GM18519 (cell line): ENCODE results near the gene FOXF2.

Experiments used
- ATAC-seq: cut with Tn5 transposase; IDR thresholded peaks from one replicate; pipeline ENCODE4 v1.9.1; 2021; ENCODE audit warnings: mild to moderate bottlenecking, moderate library complexity; ENCODE audit not compliant: unreplicated experiment, low FRiP score

The FOXF2 gene

DNA sequence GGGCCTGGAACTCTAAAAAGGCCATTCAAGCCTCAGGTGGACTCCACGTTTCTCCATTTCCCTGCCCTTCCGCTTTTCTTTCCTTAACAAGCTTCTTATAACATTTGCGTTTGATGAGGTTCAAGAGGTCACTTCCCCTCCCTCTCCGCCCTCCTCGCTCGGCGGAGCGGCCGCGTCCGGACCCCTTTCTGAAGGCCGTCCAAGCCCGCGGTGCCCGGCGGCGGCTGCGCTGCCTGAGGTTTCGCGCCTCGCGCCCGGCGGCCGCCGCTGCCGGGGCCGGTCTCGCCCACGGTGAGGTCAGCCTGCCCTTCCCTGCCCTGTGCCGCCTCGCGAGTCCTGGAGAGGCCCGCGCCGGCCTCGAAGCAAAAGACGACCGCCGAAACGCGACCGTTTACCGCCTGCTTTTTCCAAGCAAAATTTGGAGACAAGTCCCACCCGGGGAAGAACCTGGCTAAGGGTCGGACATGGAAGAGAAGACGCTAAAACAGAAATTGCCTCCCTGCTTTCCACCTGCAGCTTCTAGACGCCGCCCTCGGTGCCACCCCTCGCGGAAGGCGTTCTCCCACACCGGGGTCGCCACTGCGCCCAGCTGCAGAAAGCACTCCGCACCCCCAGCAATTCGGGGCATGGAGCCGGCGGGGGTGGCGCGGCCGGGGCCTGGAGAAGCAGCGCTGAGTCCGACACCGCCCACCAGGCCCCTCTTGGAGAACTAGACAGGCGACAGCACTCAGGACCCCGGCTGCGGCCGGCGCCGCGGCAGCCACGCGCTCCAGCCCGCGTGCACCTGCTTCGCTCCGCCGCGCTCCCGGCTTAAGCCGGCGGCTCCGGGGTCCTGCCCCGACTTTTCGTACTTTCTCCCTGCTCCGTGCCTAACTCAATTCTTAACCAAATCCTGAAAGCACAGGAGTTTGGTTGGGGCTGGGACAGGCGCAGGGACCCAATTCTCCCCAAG is 11.0 kb upstream of the FOXF2 start:
- no peak for ATAC-seq

DNA sequence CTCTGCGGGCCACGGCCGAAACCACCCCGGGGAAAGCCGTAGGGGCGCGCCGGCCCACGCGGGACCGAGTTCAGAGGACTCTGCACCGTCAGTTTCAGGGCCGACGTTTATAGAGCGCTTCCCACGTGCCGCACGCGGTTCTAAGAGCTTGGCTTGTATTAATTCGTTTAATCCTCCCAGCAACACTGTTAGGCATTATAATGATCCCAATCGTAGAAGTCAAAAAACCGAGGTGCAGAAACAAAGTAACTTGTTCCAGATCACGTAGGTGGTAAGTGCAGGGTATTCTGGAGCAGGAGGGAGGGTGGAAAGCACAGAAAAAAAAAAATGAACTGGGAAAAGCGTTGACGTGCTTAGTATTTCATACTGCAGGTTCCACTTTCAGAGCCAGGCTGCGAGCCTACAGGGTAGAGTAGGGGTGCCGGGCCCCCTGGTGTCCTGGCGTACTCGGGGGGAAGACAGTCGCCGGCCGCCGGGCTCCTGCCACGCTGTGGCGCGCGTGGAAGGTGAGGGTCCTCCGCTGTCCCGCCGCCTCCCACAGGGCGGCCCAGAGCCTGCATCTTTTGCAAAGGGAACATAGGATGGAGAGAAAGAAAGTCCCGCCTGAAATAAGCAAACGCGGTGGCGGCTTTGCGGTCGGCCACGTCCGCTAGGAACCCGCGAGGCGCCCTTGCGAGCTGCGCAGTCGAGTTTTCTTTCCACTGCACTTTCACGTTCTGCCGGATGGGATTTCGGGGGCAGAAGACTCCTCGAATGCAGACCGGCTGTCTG is 10.2 kb upstream of the FOXF2 start:
- no peak for ATAC-seq

DNA sequence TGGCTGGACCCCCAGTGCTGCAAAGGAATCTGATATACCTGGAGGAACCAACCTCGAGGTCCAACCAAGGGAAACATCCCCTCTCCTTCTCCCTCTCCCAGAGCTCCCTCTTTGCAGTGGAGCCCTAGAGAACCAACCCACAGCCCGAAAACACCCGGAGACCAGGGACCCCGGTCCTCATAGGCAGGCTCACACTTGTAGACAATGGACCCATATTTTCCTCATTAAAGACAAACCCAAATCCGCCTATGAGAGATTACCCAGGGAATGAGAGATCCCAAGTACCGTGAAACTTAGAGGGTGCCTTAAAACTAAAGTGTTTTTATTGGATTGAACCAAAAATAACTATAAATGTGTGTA is 9.6 kb upstream of the FOXF2 start:
- ATAC-seq, result no peak

DNA sequence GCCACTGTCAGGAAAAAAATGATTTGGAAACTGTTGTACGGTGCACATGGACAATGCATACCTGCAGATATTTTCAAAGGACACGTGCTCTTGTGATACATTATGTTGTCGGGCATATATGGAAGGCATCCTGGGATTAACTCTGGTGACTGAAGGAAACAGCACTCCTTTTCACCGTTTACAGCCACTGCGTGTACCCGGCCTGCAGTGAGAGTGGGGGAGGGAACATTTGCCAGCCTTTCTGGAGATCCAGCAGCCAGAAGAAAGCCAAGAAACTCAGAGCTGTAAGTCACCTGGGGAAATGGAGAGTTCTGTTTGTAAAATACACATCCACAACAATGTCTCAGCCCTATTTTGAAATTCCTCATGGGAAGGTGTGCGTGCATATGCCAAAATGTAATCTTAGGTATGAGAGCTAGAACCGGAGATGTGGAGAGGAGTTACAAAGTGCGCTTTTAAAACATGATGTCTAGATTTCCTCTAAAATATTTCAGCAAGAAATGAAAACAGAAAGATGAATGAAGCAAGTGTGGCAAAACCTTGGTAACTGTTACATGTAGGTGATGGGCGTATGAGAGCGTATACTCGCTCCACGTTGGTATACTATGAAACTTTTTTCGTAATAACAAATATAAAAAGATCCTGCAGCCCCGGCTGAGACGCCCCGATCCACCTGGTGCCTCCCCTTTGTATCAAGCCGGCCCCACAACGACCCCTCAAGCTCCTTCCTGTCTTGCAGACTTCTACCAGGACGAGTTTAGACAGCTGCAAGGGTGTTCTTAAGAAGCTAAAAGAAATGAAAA is 8.6 kb upstream of the FOXF2 start:
- ATAC-seq, result no peak

DNA sequence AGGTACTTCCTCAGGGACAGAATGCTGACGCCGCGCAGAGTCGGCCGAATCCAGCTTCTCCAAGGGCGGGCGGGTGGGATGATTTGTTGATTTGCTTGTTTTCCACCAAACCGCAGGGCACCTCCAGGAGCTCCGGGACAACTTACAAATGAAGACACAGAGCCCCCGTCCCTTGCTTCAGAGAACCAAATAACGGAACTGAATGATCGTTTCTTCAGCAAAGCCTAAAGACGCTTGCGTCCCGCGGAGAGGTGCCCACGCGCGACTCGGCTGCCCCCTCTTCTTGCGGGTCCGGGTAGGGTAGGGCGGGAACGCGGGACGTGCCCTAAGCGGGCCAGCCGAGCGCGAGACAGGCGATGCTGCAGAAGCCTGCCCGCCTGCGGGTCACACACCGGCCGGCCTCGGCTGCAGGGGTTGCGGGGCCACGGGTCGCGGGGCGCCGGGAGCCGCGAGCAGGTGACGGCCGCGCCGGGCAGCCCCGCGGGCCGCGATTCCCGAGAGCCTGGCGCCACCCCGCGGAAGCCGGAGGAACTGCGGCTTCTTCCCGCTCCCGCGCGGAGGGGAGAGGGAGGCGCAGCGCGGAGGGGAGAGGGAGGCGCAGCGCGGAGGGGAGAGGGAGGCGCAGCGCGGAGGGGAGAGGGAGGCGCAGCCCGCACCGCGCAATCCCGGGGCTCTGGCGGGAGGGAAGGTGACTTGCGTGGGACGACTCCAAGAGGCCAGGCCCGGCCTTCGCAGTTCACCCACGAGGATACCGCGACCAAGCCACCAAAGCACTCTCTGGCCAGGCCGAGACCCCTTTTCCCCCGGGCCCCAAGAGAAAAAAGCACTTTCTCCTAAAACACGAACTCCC is 7.7 kb upstream of the FOXF2 start:
- no peak for ATAC-seq

DNA sequence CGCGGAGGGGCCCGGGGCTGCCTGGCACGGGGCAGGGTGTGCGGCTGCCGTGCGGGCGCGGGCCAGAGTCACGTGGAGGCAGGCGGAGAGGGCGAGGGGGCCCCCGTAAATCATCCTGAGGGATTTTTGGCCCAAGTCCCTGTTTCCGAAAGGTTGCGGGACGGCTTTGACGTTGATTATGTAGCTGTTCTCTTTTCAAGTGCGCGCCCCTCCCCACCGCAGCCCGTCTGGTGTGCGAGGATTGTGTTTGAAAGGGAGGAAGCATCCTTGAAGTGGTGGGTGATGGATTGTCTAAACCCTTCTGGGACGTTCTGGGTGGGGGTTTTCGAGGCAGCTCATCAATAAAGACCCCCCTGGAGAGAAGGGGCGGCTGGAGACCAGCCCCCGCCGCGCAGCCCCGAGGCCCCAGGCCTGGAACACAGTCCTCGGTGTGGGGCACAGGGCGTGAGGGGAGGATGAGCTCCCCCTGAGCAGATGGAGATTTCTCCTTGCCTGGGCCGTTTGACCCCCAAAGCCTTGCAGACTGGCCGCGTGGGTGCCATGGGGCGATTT is 7.0 kb upstream of the FOXF2 start:
- no peak for ATAC-seq

DNA sequence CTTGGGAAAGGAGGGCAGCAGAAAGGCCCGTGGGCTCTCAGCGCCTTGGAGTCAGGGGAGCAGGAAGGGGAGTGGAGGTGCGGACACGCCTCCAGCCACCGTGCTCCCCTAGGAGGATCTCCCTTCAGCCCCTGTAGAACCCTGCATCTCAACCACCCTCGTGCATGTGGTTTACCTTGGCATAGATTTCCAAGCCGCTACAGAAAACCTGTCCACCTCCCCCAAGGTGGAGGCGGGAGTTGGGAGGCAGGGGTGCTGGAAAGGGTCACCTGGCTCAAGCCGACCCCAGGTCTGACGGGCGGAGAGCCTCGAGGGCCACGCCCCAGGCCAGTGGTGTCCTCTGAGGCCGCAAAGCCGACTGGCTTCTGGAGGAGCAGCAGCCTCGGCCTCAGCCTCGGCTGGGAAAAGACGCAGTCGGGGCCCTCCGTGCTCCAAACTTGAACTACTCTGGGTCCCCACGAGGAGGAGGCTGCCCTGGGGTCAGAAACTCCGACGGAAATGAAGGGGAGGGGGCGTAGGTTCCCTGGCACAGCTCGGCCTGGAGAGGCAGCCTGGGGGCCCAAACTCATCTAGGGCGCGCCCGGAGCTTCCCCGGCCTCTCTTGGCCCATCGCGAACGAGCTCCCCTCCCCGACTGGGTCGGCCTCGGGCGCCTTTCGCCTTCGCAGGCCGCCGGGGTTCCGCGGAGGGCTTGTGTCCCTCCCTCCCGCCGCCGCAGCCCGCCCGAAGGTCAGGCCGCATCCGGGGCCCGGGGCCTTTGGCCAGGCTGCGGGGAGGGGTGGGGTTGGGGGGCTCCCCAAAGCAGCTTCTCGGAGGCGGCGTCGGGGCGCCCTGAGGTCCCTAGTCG is 6.3 kb upstream of the FOXF2 start:
- no peak for ATAC-seq

DNA sequence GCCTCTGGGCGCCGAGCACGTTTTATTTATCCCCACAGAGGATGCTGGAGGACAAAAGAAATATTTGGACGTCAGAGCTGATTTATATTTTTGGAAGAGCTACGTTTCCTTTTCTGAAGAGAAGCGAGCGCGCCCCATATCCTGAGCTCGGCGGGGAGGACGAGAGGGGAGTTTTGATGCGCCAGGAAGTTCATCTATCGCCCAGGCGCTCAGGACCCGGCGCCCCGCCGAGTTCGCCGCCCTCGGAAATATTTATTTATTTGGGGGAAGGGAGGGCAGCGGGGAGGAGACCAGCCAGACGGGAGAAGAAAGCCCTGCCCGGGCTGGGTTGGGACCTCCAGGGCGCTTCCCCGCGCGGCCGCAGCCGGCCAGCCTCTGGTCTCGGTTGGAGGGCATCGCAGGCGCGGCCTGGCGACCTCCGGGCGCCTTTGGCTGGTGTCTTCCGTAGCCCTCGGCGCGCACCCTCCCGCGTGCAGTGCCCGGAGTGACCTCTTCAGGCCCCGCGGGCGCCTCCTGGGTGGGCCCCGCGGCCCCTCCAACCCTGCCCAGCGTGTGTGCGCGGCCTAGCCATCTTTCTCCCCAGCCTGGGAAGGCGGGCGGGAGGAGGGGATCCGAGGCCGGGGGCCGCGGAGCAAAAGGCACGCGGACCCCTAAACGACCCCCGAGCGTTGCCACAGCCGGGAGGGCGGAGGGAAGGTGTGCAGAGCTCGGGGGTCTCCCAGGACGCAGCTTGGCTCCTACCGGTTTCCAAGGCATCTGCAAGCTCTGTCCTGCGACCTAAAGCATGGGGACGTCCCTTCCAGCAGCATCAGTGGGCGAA is 5.4 kb upstream of the FOXF2 start:
- no peak for ATAC-seq

DNA sequence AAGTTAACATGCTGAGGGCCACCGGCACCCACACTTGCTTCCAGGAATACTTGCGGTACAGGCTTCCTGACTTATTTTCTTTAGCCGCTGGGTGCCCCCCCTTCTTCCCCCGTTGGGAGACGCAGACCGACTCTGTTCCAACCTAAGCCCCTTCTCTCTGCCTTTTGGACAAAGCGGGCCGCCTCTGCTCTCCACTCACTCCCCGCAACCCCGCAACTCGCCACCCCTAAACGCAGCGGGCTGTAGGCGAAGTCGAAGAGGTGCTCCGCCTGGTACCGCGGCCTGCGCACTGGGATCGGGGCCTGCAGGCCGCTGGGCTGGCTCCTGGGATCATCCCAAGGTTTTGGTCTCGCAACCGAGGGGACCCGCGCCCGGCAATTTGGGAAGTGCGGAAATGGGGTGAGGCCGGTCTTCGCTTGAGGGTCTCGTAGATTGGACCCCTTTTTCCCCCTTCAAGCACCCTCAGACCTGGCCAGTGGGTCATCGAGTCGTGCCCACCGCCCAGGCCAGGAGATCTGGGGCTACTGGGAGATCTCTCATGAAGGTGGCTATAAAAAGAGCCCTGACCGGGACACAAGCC is 4.7 kb upstream of the FOXF2 start:
- no peak for ATAC-seq

DNA sequence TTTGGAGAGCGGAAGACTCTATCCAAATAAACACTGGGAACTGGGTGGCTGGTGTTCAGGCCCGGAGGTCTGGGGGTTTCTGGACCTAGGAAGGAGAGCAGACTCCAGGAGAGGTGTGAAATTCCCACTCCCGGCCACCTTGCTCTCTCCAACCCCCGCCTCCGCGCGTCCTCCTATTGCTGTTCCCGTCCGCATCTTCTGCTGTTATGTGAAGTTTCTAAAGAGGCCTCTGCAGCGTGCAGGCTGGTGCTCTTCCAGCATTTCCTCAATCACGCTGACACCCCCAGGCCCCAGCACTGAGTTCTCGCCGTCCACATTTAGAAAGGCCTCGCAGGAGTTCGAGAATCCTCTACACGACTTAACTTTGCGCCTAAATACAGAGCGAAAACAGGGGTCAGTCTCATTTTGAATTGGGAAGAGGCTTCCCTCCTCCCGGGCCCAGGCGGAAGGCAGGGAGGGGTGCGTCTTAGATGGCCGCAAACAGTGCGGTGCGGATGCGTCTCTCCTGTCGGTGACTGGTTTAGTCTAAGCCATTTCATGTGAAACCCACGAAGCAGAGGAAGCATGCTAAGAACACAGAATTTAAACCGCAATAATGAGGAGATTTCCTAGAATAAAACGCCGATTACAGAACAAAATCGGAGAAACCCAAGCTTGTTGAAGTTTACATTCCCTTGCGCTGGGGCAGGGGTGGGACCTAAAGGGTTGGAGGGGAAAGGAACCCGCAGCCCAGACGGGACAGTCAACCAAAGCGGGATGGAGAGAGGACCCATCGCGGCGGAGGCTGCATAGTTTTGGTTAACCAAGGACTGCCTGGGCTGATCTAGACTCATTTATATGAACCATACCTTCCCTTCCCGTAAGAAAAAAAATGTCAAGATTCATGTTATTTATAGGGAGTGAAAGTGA is 4.0 kb upstream of the FOXF2 start:
- ATAC-seq, result no peak

DNA sequence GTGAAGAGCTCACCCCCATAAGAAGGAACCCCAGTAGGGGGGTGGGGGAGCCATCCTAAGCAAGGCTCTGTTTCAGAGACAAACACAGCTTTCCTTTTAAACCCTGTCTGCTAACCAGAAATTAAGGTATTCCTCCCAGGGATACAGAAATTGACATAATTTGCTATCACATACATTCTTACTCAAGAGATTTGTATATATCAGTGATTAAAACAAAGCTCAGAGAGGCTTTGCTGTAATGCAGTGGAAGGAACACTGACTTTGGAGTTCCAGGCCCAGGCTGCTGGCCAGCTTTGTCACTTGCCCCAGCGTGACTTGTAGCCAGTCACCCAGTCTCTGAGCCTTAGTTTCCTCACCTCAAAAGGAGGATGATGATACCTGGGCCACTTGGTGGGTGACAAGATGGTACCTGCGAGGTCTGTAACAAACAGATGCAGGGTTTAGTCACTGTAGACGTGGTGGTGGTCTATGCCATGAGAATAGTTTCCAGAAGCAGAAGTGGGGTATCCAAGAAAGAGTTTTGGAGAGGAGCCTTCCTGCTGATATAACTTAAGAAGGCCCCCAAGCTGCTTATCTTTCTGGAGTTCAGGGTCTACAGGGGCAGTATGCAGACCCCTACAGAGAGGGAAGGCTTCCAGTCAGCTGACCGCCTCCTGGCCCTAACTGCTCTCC is 3.2 kb upstream of the FOXF2 start:
- ATAC-seq, result no peak

DNA sequence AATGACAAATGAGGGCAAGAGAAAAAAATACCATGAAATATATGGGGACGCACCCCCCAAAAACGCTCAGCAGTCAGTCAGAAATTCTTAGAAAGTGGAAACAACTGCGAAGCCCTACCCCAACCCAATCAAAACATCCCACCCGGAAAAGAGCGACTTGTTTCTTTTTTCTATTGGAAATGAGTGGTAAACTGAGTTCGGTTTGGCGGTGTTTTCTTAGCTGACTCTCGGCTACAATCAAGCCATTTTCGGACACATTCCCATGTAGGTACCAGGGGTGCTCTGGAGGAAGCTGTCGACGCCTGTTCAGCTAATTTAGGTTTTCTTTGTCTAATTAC is 1.9 kb upstream of the FOXF2 start:
- no peak for ATAC-seq

DNA sequence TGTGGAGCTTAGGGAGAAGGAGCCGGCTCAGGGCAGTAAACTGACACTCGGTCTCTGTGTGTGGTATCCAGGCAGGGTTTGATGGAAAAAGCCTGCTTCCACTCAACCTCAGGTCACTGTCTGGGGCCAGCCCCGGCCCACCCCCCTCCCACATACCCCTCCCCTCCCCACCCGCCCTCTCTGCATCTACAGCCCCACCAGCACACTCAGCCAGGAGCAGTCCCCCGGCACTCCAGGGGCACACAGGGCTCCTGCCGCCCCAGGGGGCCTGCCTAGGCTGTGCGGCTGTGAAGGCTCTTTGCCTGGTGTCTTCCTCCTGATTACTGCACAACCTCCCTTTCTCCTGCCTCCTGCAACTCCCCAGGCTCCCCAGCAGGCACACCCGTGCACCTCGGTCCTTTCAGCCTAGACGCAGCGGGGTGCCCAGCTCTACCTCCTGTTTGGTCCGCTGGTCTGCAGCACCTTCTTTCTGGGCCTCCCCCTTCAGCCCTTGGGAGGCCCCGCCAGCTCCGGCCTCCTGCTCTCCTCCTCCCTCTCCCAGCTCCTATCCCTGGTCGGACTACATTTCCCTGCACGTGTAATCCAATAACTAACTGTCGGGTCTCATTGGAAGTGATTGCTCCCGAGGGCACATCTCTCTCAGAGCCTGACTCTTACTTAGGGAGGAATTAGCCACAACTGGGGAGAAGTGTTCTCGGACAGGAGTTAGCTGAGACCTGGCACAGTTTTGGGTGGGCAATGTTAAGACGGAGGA is 1.3 kb upstream of the FOXF2 start:
- ATAC-seq, result no peak

DNA sequence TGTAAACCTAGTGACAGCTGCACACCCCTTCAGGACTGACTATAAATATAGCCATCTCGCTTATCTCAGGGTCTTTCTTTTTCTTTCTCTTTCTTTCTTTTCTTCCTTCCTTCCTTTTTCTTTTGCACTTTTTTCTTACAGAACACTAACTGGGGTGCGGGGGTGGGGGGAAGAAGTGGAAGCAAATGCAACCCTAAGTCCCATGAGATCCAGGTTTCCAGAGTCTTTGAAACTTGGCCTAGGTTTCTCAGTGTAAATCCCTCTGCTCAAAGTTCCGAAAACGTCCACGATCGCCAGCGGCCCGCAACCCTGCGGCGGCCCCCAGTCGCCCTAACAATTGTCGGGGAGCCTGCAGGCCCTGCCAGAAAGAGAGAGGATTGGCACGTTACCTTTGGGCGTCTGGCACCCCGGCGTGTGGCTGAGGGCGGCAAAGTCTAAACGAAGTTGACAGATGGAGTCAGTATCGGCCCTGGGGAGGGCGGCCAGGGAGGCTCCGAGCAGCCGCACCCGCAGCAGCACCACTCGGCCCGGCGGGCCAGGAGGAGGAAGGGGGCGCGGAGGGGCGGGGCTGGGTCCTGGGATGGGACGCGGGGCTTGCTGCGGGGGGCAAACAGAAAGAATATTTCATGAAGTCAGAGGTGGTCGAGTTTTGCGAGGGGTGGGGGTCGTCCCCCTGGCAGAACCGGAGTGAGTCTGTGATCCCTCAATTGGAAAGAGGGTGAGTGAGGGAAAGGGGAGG is 577 bp upstream of the FOXF2 start:
- no peak for ATAC-seq
